GM23338 (cell line): ENCODE results near the gene TBC1D9. TPM values are rescaled to one million over a fixed set of nuclear protein-coding genes. Genes with fewer than 3 reads are reported as not detected.

Experiments used
- ATAC-seq: fragments of 200-7000 bp; cut with Tn5 transposase; 3 replicates; pipeline ENCODE4 v1.9.1; 2020
- DNase-seq: peaks from one replicate; pipeline ENCODE4 v3.0.0-alpha.2; 2015; ENCODE audit warnings: low spot score
- H2AFZ ChIP-seq: fragments of 200-600 bp; sonication (generic); 2 replicates; pipeline ENCODE4 v1.8.0; 2016; ENCODE audit warnings: antibody characterized with exemption, mild to moderate bottlenecking, moderate library complexity
- H3F3A ChIP-seq: fragments of 200-600 bp; sonication (generic); replicated peaks from 2 replicates; pipeline ENCODE4 v1.8.0; 2017; ENCODE audit warnings: antibody characterized with exemption, mixed run types, low read depth
- H3K27ac ChIP-seq: fragments of 200-600 bp; sonication (generic); 2 replicates; pipeline ENCODE4 v1.6.1; 2016; ENCODE audit warnings: low read depth
- H3K27me3 ChIP-seq: fragments of 200-600 bp; sonication (generic); 2 replicates; pipeline ENCODE4 v1.8.0; 2016; ENCODE audit warnings: mild to moderate bottlenecking, mixed run types, moderate library complexity; ENCODE audit not compliant: insufficient read depth
- H3K36me3 ChIP-seq: fragments of 200-600 bp; sonication (generic); 2 replicates; pipeline ENCODE4 v1.8.0; 2016; ENCODE audit warnings: mild to moderate bottlenecking; ENCODE audit not compliant: insufficient read depth
- H3K4me1 ChIP-seq: fragments of 200-600 bp; sonication (generic); 2 replicates; pipeline ENCODE4 v1.8.0; 2016; ENCODE audit warnings: mild to moderate bottlenecking, moderate library complexity; ENCODE audit not compliant: insufficient read depth
- H3K4me2 ChIP-seq: fragments of 200-600 bp; sonication (generic); 2 replicates; pipeline ENCODE4 v1.7.1; 2017; ENCODE audit warnings: mixed run types
- H3K4me3 ChIP-seq: fragments of 200-600 bp; sonication (generic); 2 replicates; pipeline ENCODE4 v1.6.1; 2016; ENCODE audit warnings: mixed run types
- H3K79me2 ChIP-seq: fragments of 200-600 bp; sonication (generic); replicated peaks from 2 replicates; pipeline ENCODE4 v1.8.0; 2017; ENCODE audit warnings: mild to moderate bottlenecking; ENCODE audit not compliant: insufficient read depth
- H3K9me2 ChIP-seq: fragments of 200-600 bp; sonication (generic); 2 replicates; pipeline ENCODE4 v1.8.0; 2017; ENCODE audit not compliant: insufficient read depth
- H4K20me1 ChIP-seq: fragments of 200-600 bp; sonication (generic); replicated peaks from 2 replicates; pipeline ENCODE4 v1.8.0; 2017; ENCODE audit warnings: mild to moderate bottlenecking; ENCODE audit not compliant: insufficient read depth
- H3K27ac Mint-ChIP-seq: 2 replicates; pipeline ENCODE4 v1.8.0; 2020; ENCODE audit warnings: inconsistent platforms, mild to moderate bottlenecking, moderate library complexity, mixed read lengths
- H3K27me3 Mint-ChIP-seq: 3 replicates; pipeline ENCODE4 v1.8.0; 2022; ENCODE audit warnings: low read depth, mild to moderate bottlenecking, moderate library complexity, mixed read lengths, inconsistent platforms; ENCODE audit not compliant: insufficient read depth, poor library complexity
- H3K36me3 Mint-ChIP-seq: 3 replicates; pipeline ENCODE4 v1.8.0; 2021; ENCODE audit warnings: low read depth, mild to moderate bottlenecking, inconsistent platforms, moderate library complexity, mixed read lengths
- H3K4me1 Mint-ChIP-seq: 3 replicates; pipeline ENCODE4 v1.8.0; 2020; ENCODE audit warnings: mild to moderate bottlenecking, inconsistent platforms, mixed read lengths
- H3K4me3 Mint-ChIP-seq: 3 replicates; pipeline ENCODE4 v1.8.0; 2021; ENCODE audit warnings: moderate library complexity, mild to moderate bottlenecking, inconsistent platforms, mixed read lengths
- H3K9me3 Mint-ChIP-seq: 3 replicates; pipeline ENCODE4 v1.8.0; 2020; ENCODE audit warnings: moderate library complexity, mild to moderate bottlenecking, inconsistent platforms, mixed read lengths
- CREB1 ChIP-seq: fragments of 250-450 bp; sonication (Bioruptor Pico); IDR thresholded peaks from 2 replicates; pipeline ENCODE4 v1.5.0; 2020; ENCODE audit warnings: low read depth, mild to moderate bottlenecking, moderate library complexity
- CTCF ChIP-seq, 2 experiments: fragments of 200-600 bp in 1 of 2; sonication (generic) in 1 of 2; conservative IDR thresholded peaks; 2 replicates each; pipeline versions ENCODE4 v1.5.1 to v1.6.1; 2016 to 2017; ENCODE audit warnings: antibody characterized with exemption in 2 of 2, low read depth in 2 of 2, mild to moderate bottlenecking in 2 of 2, moderate library complexity in 1 of 2
- ETS1 ChIP-seq: IDR thresholded peaks from 2 replicates; pipeline ENCODE4 v1.6.1; 2016; ENCODE audit warnings: antibody characterized with exemption
- EZH2phosphoT487 ChIP-seq: fragments of 200-600 bp; sonication (generic); IDR thresholded peaks from one replicate; pipeline ENCODE4 v1.8.1; 2018; ENCODE audit warnings: antibody characterized with exemption; ENCODE audit not compliant: unreplicated experiment
- NANOG ChIP-seq: IDR thresholded peaks from 2 replicates; pipeline ENCODE4 v1.6.1; 2016; ENCODE audit warnings: antibody characterized with exemption, borderline replicate concordance
- POLR2AphosphoS5 ChIP-seq: IDR thresholded peaks from 2 replicates; pipeline ENCODE4 v1.6.1; 2016; ENCODE audit warnings: antibody characterized with exemption, low read depth
- REST ChIP-seq: IDR thresholded peaks from one replicate; pipeline ENCODE4 v1.6.1; 2018; ENCODE audit warnings: antibody characterized with exemption; ENCODE audit not compliant: unreplicated experiment
- ZNF114 ChIP-seq: fragments of 250-450 bp; sonication (Bioruptor Pico); IDR thresholded peaks from 2 replicates; pipeline ENCODE4 v1.5.0; 2020; ENCODE audit warnings: mild to moderate bottlenecking, moderate library complexity
- ZNF331 ChIP-seq: fragments of 250-450 bp; sonication (Bioruptor Pico); IDR thresholded peaks from 2 replicates; pipeline ENCODE4 v1.5.0; 2020; ENCODE audit warnings: low read depth, mild to moderate bottlenecking, moderate library complexity
- ZNF462 ChIP-seq: fragments of 250-450 bp; sonication (Bioruptor Pico); IDR thresholded peaks from 2 replicates; pipeline ENCODE4 v1.5.0; 2020; ENCODE audit warnings: mild to moderate bottlenecking, moderate library complexity
- polyA plus RNA-seq: library from polyadenylated mRNA; unstranded; fragments of >200 nt; fragmentation: Nextera tagmentation; extraction: Ambion mirVana; gene quantifications from 2 replicates; pipeline ENCODE4 v1.2.1, GENCODE V29; 2016
- total RNA-seq: library from RNA; depleted of rRNA; stranded (reverse); fragments of >200 nt; shearing (Covaris generic); gene quantifications from 2 replicates; pipeline ENCODE4 v1.2.3, GENCODE V29; 2014

TBC1D9 gene
- total and polyA plus RNA-seq, 2 experiments from 2014 or later: 0.03 to 0.56 TPM

- H3K9me3 Mint-ChIP-seq: no peaks in the 10 kb centered on the region
- H3K36me3 ChIP-seq: no peaks in the 10 kb centered on the region
- H3K36me3 Mint-ChIP-seq: no peaks in the 10 kb centered on the region
- H3K27me3 ChIP-seq: no peaks in the 10 kb centered on the region
- no peak overlapping the region for H3K27ac Mint-ChIP-seq
- no peaks in the 10 kb centered on the region for H4K20me1 ChIP-seq
- no peak overlapping the region for H3K4me2 ChIP-seq
- no peaks in the 10 kb centered on the region for H3K79me2 ChIP-seq
- H3K9me2 ChIP-seq: no peaks in the 10 kb centered on the region
- no peaks in the 10 kb centered on the region for H3F3A ChIP-seq
- no peak for ATAC-seq
- H3K4me3 ChIP-seq: no peak overlapping the region
- no peak for DNase-seq
- TF ChIP-seq ZNF462 (CRISPR knock-in tag): no peak
- TF ChIP-seq ETS1: no peak
- no peak for TF ChIP-seq REST
- TF ChIP-seq CREB1 (CRISPR knock-in tag): no peak
- no peak for TF ChIP-seq ZNF114 (CRISPR knock-in tag)
- TF ChIP-seq ZNF331 (CRISPR knock-in tag): no peak
- no peak for TF ChIP-seq EZH2phosphoT487
- TF ChIP-seq POLR2AphosphoS5: no peak
- no peak for TF ChIP-seq CTCF (conservative IDR thresholded peaks at IDR 0.05; ENCODE audit: low read depth in 2 of 2)
- no peak for TF ChIP-seq NANOG
- no peak overlapping the region for H2AFZ ChIP-seq
- no peaks in the 10 kb centered on the region for H3K27me3 Mint-ChIP-seq
- H3K27ac ChIP-seq: no peak overlapping the region
- no peaks in the 10 kb centered on the region for H3K4me1 ChIP-seq
- 0 out of 3 replicates have a peak, but pooled peaks cover 5% of the 10 kb centered on the region for H3K4me1 Mint-ChIP-seq
- H3K4me3 Mint-ChIP-seq: no peak overlapping the region
Observed at GRCh38 chr4:140777386-140777785, 21.2 kb upstream of the TBC1D9 start.
